Lower leg skin (tissue), 3 donors: ENCODE data around the gene NDUFAF2.

Source experiments
- POLR2A ChIP-seq, 2 donors: fragments of 450-650 bp; IDR thresholded peaks; one replicate each; pipeline ENCODE4 v1.6.1; 2016 to 2017; ENCODE audit warnings: antibody characterized with exemption in 2 of 2, mild to moderate bottlenecking in 1 of 2, moderate library complexity in 1 of 2
- TF ChIP-seq, protein P1 (sequence below), 3 donors: fragments of 450-650 bp; IDR thresholded peaks; one replicate each; pipeline ENCODE4 v1.5.1; 2016; ENCODE audit warnings: antibody characterized with exemption in 3 of 3, mild to moderate bottlenecking in 3 of 3, moderate library complexity in 2 of 3

GRCh38 chr5:61081741-61082140 lies 136.7 kb downstream of the NDUFAF2 start:
- no peak for TF ChIP-seq POLR2A (IDR thresholded peaks at IDR 0.05)
- TF ChIP-seq, protein P1, sequence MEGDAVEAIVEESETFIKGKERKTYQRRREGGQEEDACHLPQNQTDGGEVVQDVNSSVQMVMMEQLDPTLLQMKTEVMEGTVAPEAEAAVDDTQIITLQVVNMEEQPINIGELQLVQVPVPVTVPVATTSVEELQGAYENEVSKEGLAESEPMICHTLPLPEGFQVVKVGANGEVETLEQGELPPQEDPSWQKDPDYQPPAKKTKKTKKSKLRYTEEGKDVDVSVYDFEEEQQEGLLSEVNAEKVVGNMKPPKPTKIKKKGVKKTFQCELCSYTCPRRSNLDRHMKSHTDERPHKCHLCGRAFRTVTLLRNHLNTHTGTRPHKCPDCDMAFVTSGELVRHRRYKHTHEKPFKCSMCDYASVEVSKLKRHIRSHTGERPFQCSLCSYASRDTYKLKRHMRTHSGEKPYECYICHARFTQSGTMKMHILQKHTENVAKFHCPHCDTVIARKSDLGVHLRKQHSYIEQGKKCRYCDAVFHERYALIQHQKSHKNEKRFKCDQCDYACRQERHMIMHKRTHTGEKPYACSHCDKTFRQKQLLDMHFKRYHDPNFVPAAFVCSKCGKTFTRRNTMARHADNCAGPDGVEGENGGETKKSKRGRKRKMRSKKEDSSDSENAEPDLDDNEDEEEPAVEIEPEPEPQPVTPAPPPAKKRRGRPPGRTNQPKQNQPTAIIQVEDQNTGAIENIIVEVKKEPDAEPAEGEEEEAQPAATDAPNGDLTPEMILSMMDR (IDR thresholded peaks at IDR 0.05): no peak
